NCI-H1930 (cell line): ENCODE measurements around the gene GPBAR1.

Experiments used
- DNase-seq, 2 experiments: peaks; one replicate each; lab custom pipeline; 2025; lab: John Stamatoyannopoulos, UW

Gene GPBAR1

GRCh38 chr2:218244665-218245064 is 16.1 kb upstream of the GPBAR1 start:
- no peak for DNase-seq

- no peak for DNase-seq
Measured at GRCh38 chr2:218245214-218245613, 15.6 kb upstream of the GPBAR1 start.

GRCh38 chr2:218249691-218250090 is 11.1 kb upstream of the GPBAR1 start:
- no peak for DNase-seq

GRCh38 chr2:218252509-218253231 is 8.1 kb upstream of the GPBAR1 start:
- no peak for DNase-seq

GRCh38 chr2:218253232-218253625 is 7.6 kb upstream of the GPBAR1 start:
- DNase-seq, result no peak

- no peak for DNase-seq
Measured at GRCh38 chr2:218255446-218255845, 5.4 kb upstream of the GPBAR1 start.

GRCh38 chr2:218256612-218257350 is 4.0 kb upstream of the GPBAR1 start:
- DNase-seq, result no peak

- no peak for DNase-seq
Measured at GRCh38 chr2:218257390-218257981, 3.3 kb upstream of the GPBAR1 start.

GRCh38 chr2:218259099-218259961 is 1.5 kb upstream of the GPBAR1 start:
- DNase-seq, result no peak

- no peak for DNase-seq
Measured at GRCh38 chr2:218260166-218260565, 649 bp upstream of the GPBAR1 start.

GRCh38 chr2:218261423-218262236 is 815 bp downstream of the GPBAR1 start:
- no peak for DNase-seq

GRCh38 chr2:218262237-218262600 is 1.4 kb downstream of the GPBAR1 start:
- no peak for DNase-seq

- no peak for DNase-seq
Measured at GRCh38 chr2:218262631-218263586, 2.1 kb downstream of the GPBAR1 start.

- DNase-seq, result no peak
Measured at GRCh38 chr2:218263817-218264641, 3.2 kb downstream of the GPBAR1 start.

- no peak for DNase-seq
Measured at GRCh38 chr2:218264773-218265561, 4.2 kb downstream of the GPBAR1 start.

GRCh38 chr2:218265626-218266025 is 4.8 kb downstream of the GPBAR1 start:
- no peak for DNase-seq

- DNase-seq, result no peak
Measured at GRCh38 chr2:218266316-218266979, 5.6 kb downstream of the GPBAR1 start.

- DNase-seq, result no peak
Measured at GRCh38 chr2:218267259-218267658, 6.4 kb downstream of the GPBAR1 start.
